Upper lobe of left lung (tissue), 4 donors: Measurements from ENCODE around the gene PTPN6.

Experiments
- POLR2A ChIP-seq, 4 donors: fragments of 450-650 bp; IDR thresholded peaks; one replicate each; pipeline ENCODE4 v1.5.1; 2016 to 2017; ENCODE audit warnings: antibody characterized with exemption in 4 of 4, mild to moderate bottlenecking in 2 of 4
- POLR2AphosphoS5 ChIP-seq, 2 donors: sonication (generic); formaldehyde crosslinking; IDR thresholded peaks; one replicate each; pipeline ENCODE4 v1.5.1; 2017; ENCODE audit warnings: antibody characterized with exemption in 2 of 2

DNA sequence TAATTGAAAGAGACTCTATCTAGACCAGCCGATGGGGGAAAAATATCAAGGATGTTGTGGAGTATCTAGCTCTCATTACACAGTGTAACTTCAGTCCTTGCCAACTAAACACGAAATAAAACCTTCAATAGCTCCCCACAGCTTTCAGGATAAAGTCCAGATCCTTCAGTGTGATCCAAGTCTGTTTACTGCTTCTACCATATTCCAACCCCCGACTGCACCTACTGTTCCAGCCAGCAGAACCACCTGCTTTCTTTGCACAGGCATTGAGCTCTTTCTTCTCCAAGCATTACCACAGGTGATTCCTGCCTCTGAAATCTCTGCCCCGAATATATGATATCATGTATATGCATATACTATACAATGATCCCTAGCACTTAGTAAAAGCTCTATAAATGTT lies 48.7 kb upstream of the PTPN6 start:
- TF ChIP-seq POLR2A (IDR thresholded peaks at IDR 0.05): no peak
- TF ChIP-seq POLR2AphosphoS5 (IDR thresholded peaks at IDR 0.05): no peak
